H1 (cell line): Measurements from ENCODE around the gene DVL2. TPM values are rescaled to one million over a fixed set of nuclear protein-coding genes. Genes with fewer than 3 reads are reported as not detected.

Experiments used
- CTCF ChIA-PET: fragments of 300-600 bp; sonication (Branson Sonifier 250); formaldehyde crosslinking; loops from one replicate; lab custom pipeline; 2021; ENCODE audit not compliant: partially characterized antibody; lab: Charles Lee
- POLR2A ChIA-PET: fragments of 300-600 bp; sonication (Branson Sonifier 250); formaldehyde crosslinking; loops from one replicate; lab custom pipeline; 2021; ENCODE audit warnings: inconsistent platforms; ENCODE audit not compliant: partially characterized antibody; lab: Charles Lee
- DNase-seq, 2 experiments: peaks; one replicate each; pipeline versions ENCODE4 v3.0.0 to v3.0.0-alpha.2; 2010 to 2022; ENCODE audit warnings: low spot score in 2 of 2, low read depth in 1 of 2, mixed read lengths in 1 of 2
- FAIRE-seq: peaks from 2 replicates; lab custom pipeline; 2011; peaks lifted over from hg19 to GRCh38; lab: Jason Lieb, UNC
- H2AFZ ChIP-seq: 2 replicates; pipeline ENCODE4 v1.8.1; 2012; ENCODE audit warnings: low read length, inconsistent platforms
- H2AK5ac ChIP-seq: 2 replicates; pipeline ENCODE4 v1.6.1; 2013; ENCODE audit warnings: low read depth, low read length
- H2BK120ac ChIP-seq: replicated peaks from 2 replicates; pipeline ENCODE3; 2013; ENCODE audit warnings: low read depth, low read length, inconsistent platforms
- H2BK12ac ChIP-seq: 2 replicates; pipeline ENCODE4 v1.6.1; 2013; ENCODE audit warnings: low read depth, low read length
- H2BK15ac ChIP-seq: 2 replicates; pipeline ENCODE4 v1.6.1; 2013; ENCODE audit warnings: low read length
- H2BK20ac ChIP-seq: 2 replicates; pipeline ENCODE4 v1.6.1; 2013; ENCODE audit warnings: low read length
- H2BK5ac ChIP-seq: 2 replicates; pipeline ENCODE4 v1.6.1; 2013; ENCODE audit warnings: low read depth, low read length
- H3K14ac ChIP-seq: 2 replicates; pipeline ENCODE4 v1.6.1; 2013; ENCODE audit warnings: inconsistent platforms; ENCODE audit not compliant: insufficient read length
- H3K18ac ChIP-seq: 2 replicates; pipeline ENCODE4 v1.6.1; 2013; ENCODE audit warnings: low read length; ENCODE audit errors: extremely low read depth
- H3K23ac ChIP-seq: 2 replicates; pipeline ENCODE4 v1.6.1; 2013; ENCODE audit warnings: inconsistent platforms; ENCODE audit not compliant: insufficient read length
- H3K23me2 ChIP-seq: 2 replicates; pipeline ENCODE4 v1.6.1; 2013; ENCODE audit warnings: low read depth, low read length
- H3K27ac ChIP-seq: 2 replicates; pipeline ENCODE4 v1.6.1; 2011; ENCODE audit warnings: low read depth, low read length, inconsistent platforms
- H3K27me3 ChIP-seq, 4 experiments: replicated peaks in 1 of 4; 1 replicate in 1 of 4; 2 replicates in 3 of 4; pipeline versions ENCODE4 v1.6.1 to v1.8.1; 2011 to 2013; ENCODE audit warnings: low read length in 3 of 4, mild to moderate bottlenecking in 3 of 4, inconsistent platforms in 2 of 4, mixed read lengths in 2 of 4, moderate library complexity in 1 of 4; ENCODE audit not compliant: control insufficient read depth in 3 of 4, insufficient read depth in 3 of 4; ENCODE audit errors: extremely low read depth in 1 of 4
- H3K36me3 ChIP-seq, 4 experiments: 2 replicates each; pipeline versions ENCODE4 v1.6.1 to v1.8.1; 2011 to 2013; ENCODE audit warnings: mild to moderate bottlenecking in 4 of 4, low read length in 3 of 4, moderate library complexity in 2 of 4, control low read depth in 1 of 4, inconsistent platforms in 1 of 4; ENCODE audit not compliant: insufficient read depth in 4 of 4, control insufficient read depth in 2 of 4
- H3K4ac ChIP-seq: replicated peaks from 2 replicates; pipeline ENCODE3; 2013; ENCODE audit warnings: low read length, low read depth, mixed read lengths, inconsistent platforms; ENCODE audit not compliant: insufficient read length
- H3K4me1 ChIP-seq, 4 experiments: replicated peaks in 1 of 4; 1 replicate in 1 of 4; 2 replicates in 3 of 4; pipeline versions ENCODE4 v1.6.1 to v1.8.1; 2011 to 2013; ENCODE audit warnings: low read length in 3 of 4, inconsistent platforms in 2 of 4, mixed read lengths in 1 of 4; ENCODE audit not compliant: insufficient read depth in 4 of 4, control insufficient read depth in 3 of 4
- H3K4me2 ChIP-seq, 2 experiments: 2 replicates each; pipeline versions ENCODE4 v1.6.1 to v1.8.1; 2011 to 2013; ENCODE audit warnings: low read depth in 2 of 2, low read length in 2 of 2, control low read depth in 1 of 2, inconsistent platforms in 1 of 2, mild to moderate bottlenecking in 1 of 2; ENCODE audit not compliant: insufficient read depth in 1 of 2
- H3K4me3 ChIP-seq, 4 experiments: fragments of 200-600, 300-600 bp in 1 of 4; sonication (generic), shearing (Covaris generic), sonication (Bioruptor Twin) in 1 of 4; 2 replicates each; pipeline versions ENCODE4 v1.5.1 to v1.8.1; 2011 to 2016; ENCODE audit warnings: low read length in 4 of 4, low read depth in 3 of 4, control low read depth in 2 of 4, inconsistent platforms in 2 of 4, mild to moderate bottlenecking in 2 of 4, mixed read lengths in 1 of 4, moderate library complexity in 1 of 4; ENCODE audit not compliant: insufficient read depth in 2 of 4; ENCODE audit errors: extremely low read depth in 1 of 4
- H3K56ac ChIP-seq: replicated peaks from 2 replicates; pipeline ENCODE3; 2013; ENCODE audit warnings: low read depth, mild to moderate bottlenecking, mixed read lengths, low read length, inconsistent platforms; ENCODE audit not compliant: insufficient read length
- H3K79me1 ChIP-seq: 2 replicates; pipeline ENCODE4 v1.6.1; 2013; ENCODE audit warnings: low read depth, low read length, control low read depth
- H3K79me2 ChIP-seq, 2 experiments: 2 replicates each; pipeline versions ENCODE4 v1.6.1 to v1.8.1; 2012 to 2013; ENCODE audit warnings: low read length in 2 of 2, mild to moderate bottlenecking in 2 of 2, inconsistent platforms in 1 of 2; ENCODE audit not compliant: insufficient read depth in 2 of 2, control insufficient read depth in 1 of 2
- H3K9ac ChIP-seq, 4 experiments: replicated peaks in 1 of 4; 1 replicate in 1 of 4; 2 replicates in 3 of 4; pipeline versions ENCODE4 v1.6.1 to v1.8.1; 2011 to 2013; ENCODE audit warnings: low read depth in 3 of 4, low read length in 3 of 4, control low read depth in 2 of 4, mild to moderate bottlenecking in 2 of 4, moderate library complexity in 2 of 4, inconsistent platforms in 1 of 4; ENCODE audit errors: extremely low read depth in 1 of 4
- H3K9me3 ChIP-seq, 2 experiments: 2 replicates each; pipeline versions ENCODE4 v1.6.1 to v1.8.1; 2012 to 2013; ENCODE audit warnings: mild to moderate bottlenecking in 2 of 2, moderate library complexity in 2 of 2, control low read depth in 1 of 2, inconsistent platforms in 1 of 2, low read depth in 1 of 2, low read length in 1 of 2, mixed read lengths in 1 of 2; ENCODE audit not compliant: insufficient read depth in 2 of 2
- H4K20me1 ChIP-seq, 2 experiments: replicated peaks in 1 of 2; 2 replicates each; pipeline versions ENCODE3 to v1.8.1; 2011 to 2013; ENCODE audit warnings: inconsistent platforms in 2 of 2, low read length in 2 of 2, mild to moderate bottlenecking in 1 of 2; ENCODE audit not compliant: insufficient read depth in 2 of 2, control insufficient read depth in 1 of 2
- H4K5ac ChIP-seq: 2 replicates; pipeline ENCODE4 v1.6.1; 2013; ENCODE audit warnings: low read length, low read depth, mixed read lengths, inconsistent platforms; ENCODE audit not compliant: insufficient read length
- H4K8ac ChIP-seq: 2 replicates; pipeline ENCODE4 v1.8.0; 2013; ENCODE audit warnings: mild to moderate bottlenecking, moderate library complexity, low read length, inconsistent platforms; ENCODE audit not compliant: insufficient read depth; ENCODE audit errors: extremely low read depth
- H4K91ac ChIP-seq: replicated peaks from 2 replicates; pipeline ENCODE3; 2013; ENCODE audit warnings: low read length, mixed read lengths, inconsistent platforms; ENCODE audit not compliant: insufficient read length
- CHD1 ChIP-seq: IDR thresholded peaks from 2 replicates; pipeline ENCODE4 v1.6.1; 2012; ENCODE audit warnings: low read depth, low read length, improper control_type of control experiment
- CREB1 ChIP-seq: IDR thresholded peaks from 2 replicates; pipeline ENCODE4 v1.6.1; 2012; ENCODE audit warnings: inconsistent platforms
- GABPA ChIP-seq: IDR thresholded peaks from 2 replicates; pipeline ENCODE4 v1.6.1; 2011; ENCODE audit warnings: mild to moderate bottlenecking, low read length, moderate library complexity, borderline replicate concordance; ENCODE audit not compliant: insufficient read depth
- JUND ChIP-seq: IDR thresholded peaks from 2 replicates; pipeline ENCODE4 v1.6.1; 2011; ENCODE audit warnings: mild to moderate bottlenecking, improper control_type of control experiment, low read length
- KDM1A ChIP-seq: fragments of 200-600, 300-600 bp; sonication (generic); IDR thresholded peaks from 2 replicates; pipeline ENCODE4 v1.7.1; 2016; ENCODE audit warnings: mild to moderate bottlenecking, low read length, borderline replicate concordance
- PHF8 ChIP-seq: fragments of 200-600 bp; sonication (generic); conservative IDR thresholded peaks from 2 replicates; pipeline ENCODE4 v1.7.1; 2012; ENCODE audit warnings: low read depth, mild to moderate bottlenecking, inconsistent platforms, low read length, moderate library complexity
- POLR2AphosphoS5 ChIP-seq: IDR thresholded peaks from 2 replicates; pipeline ENCODE4 v1.6.1; 2011; ENCODE audit warnings: low read depth, low read length
- POU5F1 ChIP-seq: IDR thresholded peaks from 2 replicates; pipeline ENCODE4 v1.6.1; 2011; ENCODE audit warnings: low read depth, mild to moderate bottlenecking, low read length, moderate library complexity
- RAD21 ChIP-seq, 2 experiments: IDR thresholded peaks in 1 of 2; conservative IDR thresholded peaks in 1 of 2; 2 replicates each; pipeline ENCODE4 v1.6.1; 2011; ENCODE audit warnings: low read depth in 2 of 2, low read length in 2 of 2, improper control_type of control experiment in 1 of 2, inconsistent platforms in 1 of 2, mild to moderate bottlenecking in 1 of 2, moderate library complexity in 1 of 2
- RFX5 ChIP-seq: IDR thresholded peaks from 2 replicates; pipeline ENCODE4 v1.6.1; 2011; ENCODE audit warnings: low read depth, low read length, improper control_type of control experiment, borderline replicate concordance
- RNF2 ChIP-seq: fragments of 200-900, 300-1000 bp; sonication (generic); IDR thresholded peaks from 2 replicates; pipeline ENCODE4 v1.7.1; 2016; ENCODE audit warnings: borderline replicate concordance, low read depth, mild to moderate bottlenecking, antibody characterized with exemption, low read length; ENCODE audit not compliant: poor library complexity, severe bottlenecking; ENCODE audit errors: missing control alignments
- SIRT6 ChIP-seq: IDR thresholded peaks from one replicate; pipeline ENCODE4 v1.7.1; 2012; ENCODE audit warnings: low read length, inconsistent platforms
- SUZ12 ChIP-seq: fragments of 200-600 bp; sonication (generic); IDR thresholded peaks from 2 replicates; pipeline ENCODE4 v1.6.1; 2012; ENCODE audit warnings: mild to moderate bottlenecking, inconsistent platforms, low read length, moderate library complexity, mixed read lengths
- TBP ChIP-seq: IDR thresholded peaks from 2 replicates; pipeline ENCODE4 v1.6.1; 2011; ENCODE audit warnings: low read depth, low read length, improper control_type of control experiment
- TEAD4 ChIP-seq: IDR thresholded peaks from 2 replicates; pipeline ENCODE4 v1.6.1; 2012; ENCODE audit warnings: low read depth, low read length, inconsistent platforms, mixed read lengths
- WGBS, 2 experiments: shearing (Covaris generic) in 1 of 2; methylation state at CpG; one replicate each; pipeline versions ENCODE4 v1.1.6 to v1.1.7; 2013 to 2015; ENCODE audit warnings: low lambda C conversion rate in 2 of 2, mixed read lengths in 2 of 2, inconsistent platforms in 1 of 2, low coverage in 1 of 2, missing lambda C conversion rate in 1 of 2; ENCODE audit not compliant: insufficient replicate concordance in 2 of 2, insufficient coverage in 1 of 2, insufficient read length in 1 of 2; ENCODE audit errors: extremely low coverage in 1 of 2, missing lambda C conversion rate in 1 of 2; 5-methylcytosine and 5-hydroxymethylcytosine counted together
- polyA plus RNA-seq, 7 experiments: library from polyadenylated mRNA; depleted of rRNA in 3 of 7; stranded (reverse) in 5 of 7; unstranded in 2 of 7; fragments of >200 nt in 5 of 7; fragments of 200-250 nt in 2 of 7; gene quantifications; 1 replicate in 5 of 7; 2 replicates in 1 of 7; 4 replicates in 1 of 7; pipeline versions ENCODE4 v1.2.1 to v1.2.3, GENCODE V29; 2011 to 2013; ENCODE audit warnings: missing spikeins in 2 of 7, mixed read lengths in 2 of 7
- total RNA-seq: library from RNA; stranded (reverse); fragmentation: NEBNext Ultra II Directional; extraction: Animal tissue kit (Norgen Biotek cat#: 25700); gene quantifications from 2 replicates; pipeline ENCODE4 v1.2.1, GENCODE V29; 2021

Gene DVL2
- total and polyA plus RNA-seq, 2 of the 8 experiments (the other 6 are each of a cell fraction or from before 2014, with no cell fraction given), result 19.0 to 59.6 TPM

GRCh38 chr17:7184647-7185046 lies 49.7 kb downstream of the DVL2 start:
- H3K4me3 ChIP-seq, result no peak overlapping the region
- H3K27me3 ChIP-seq, result no peaks in the 10 kb centered on the region
- H3K23me2 ChIP-seq, result no peaks in the 10 kb centered on the region
- no peaks in the 10 kb centered on the region; a peak in 1 of 7 replicates for H3K4me1 ChIP-seq
- CTCF ChIA-PET, result interaction anchor here (0.8 to 5.4 kb wide), 8 partner anchors 10 to 140 kb away, joined by 3 to 32 read pairs (median 5); partner anchors contain the start of gene SLC16A11
- H3K18ac ChIP-seq, result no peak overlapping the region
- POLR2A ChIA-PET, result interaction anchor here (0.6 to 1.4 kb wide), 7 partner anchors 11 to 77 kb away, joined by 3 to 4 read pairs (median 3); partner anchors contain the start of genes ACADVL, DLG4 and GABARAP
- no peak overlapping the region for H2AK5ac ChIP-seq
- H4K8ac ChIP-seq, result no peak overlapping the region
- H3K4ac ChIP-seq, result no peak overlapping the region
- H3K14ac ChIP-seq, result no peak overlapping the region
- H2BK5ac ChIP-seq, result no peak overlapping the region
- H3K56ac ChIP-seq, result no peak overlapping the region
- H3K23ac ChIP-seq, result no peak overlapping the region
- no peak overlapping the region for H2AFZ ChIP-seq
- H2BK120ac ChIP-seq, result no peak overlapping the region
- no peak overlapping the region for H3K27ac ChIP-seq
- H3K79me2 ChIP-seq, result no peaks in the 10 kb centered on the region
- H2BK12ac ChIP-seq, result no peak overlapping the region
- no peak for DNase-seq
- H3K36me3 ChIP-seq, result peaks cover 0 to 3% (median 1%) of the 10 kb centered on the region in 4 experiments; a peak in 1 of 8 replicates
- H4K5ac ChIP-seq, result no peak overlapping the region
- H4K91ac ChIP-seq, result no peak overlapping the region
- H4K20me1 ChIP-seq, result peaks cover 0 to 2% of the 10 kb centered on the region in 2 experiments
- H2BK20ac ChIP-seq, result no peak overlapping the region
- 92% methylated on average over 6 of the region's 6 CpGs; no CpG with 5 or more reads in 1 of the 2 experiments for WGBS, 2 experiments
- H3K79me1 ChIP-seq, result no peaks in the 10 kb centered on the region
- H3K9ac ChIP-seq, result no peak overlapping the region
- H2BK15ac ChIP-seq, result no peak overlapping the region
- no peaks in the 10 kb centered on the region for H3K9me3 ChIP-seq
- no peak for FAIRE-seq
- H3K4me2 ChIP-seq, result no peak overlapping the region
- no peak for TF ChIP-seq GABPA
- TF ChIP-seq SUZ12, result no peak
- TF ChIP-seq TEAD4, result no peak
- TF ChIP-seq POU5F1, result no peak
- TF ChIP-seq PHF8, result no peak
- TF ChIP-seq SIRT6, result no peak
- no peak for TF ChIP-seq RAD21 (IDR thresholded peaks at IDR 0.05 in 1 of 2, conservative IDR thresholded peaks at IDR 0.05 in 1 of 2; ENCODE audit: low read depth in 2 of 2, low read length in 2 of 2)
- TF ChIP-seq CREB1, result no peak
- TF ChIP-seq POLR2AphosphoS5, result no peak
- TF ChIP-seq RFX5, result no peak
- TF ChIP-seq JUND, result no peak
- TF ChIP-seq TBP, result no peak
- no peak for TF ChIP-seq CHD1
- TF ChIP-seq RNF2, result no peak
- TF ChIP-seq KDM1A, result no peak
